Activated naive CD4-positive, alpha-beta T cell treated with anti-CD3 and anti-CD28 coated beads for 36 hours (primary cell): ENCODE results near the gene ORAI3. TPM values are rescaled to one million over a fixed set of nuclear protein-coding genes. Genes with fewer than 3 reads are reported as not detected.
A peak's percentile ranks its signal among the peaks of the same experiment; 100 is the strongest.

Experiments
- CTCF ChIA-PET: fragments of 350-600 bp; sonication (Branson Sonifier 250); formaldehyde crosslinking; loops from one replicate; lab custom pipeline; 2021; ENCODE audit warnings: antibody characterized with exemption; lab: Charles Lee
- DNase-seq: peaks from one replicate; pipeline ENCODE4 v3.0.0-alpha.2; 2020
- H3K27ac Mint-ChIP-seq: one replicate; pipeline ENCODE4 v1.8.0; 2021; ENCODE audit warnings: mild to moderate bottlenecking, mixed read lengths
- H3K27me3 Mint-ChIP-seq: one replicate; pipeline ENCODE4 v1.8.0; 2021; ENCODE audit warnings: low read depth, mixed read lengths
- H3K36me3 Mint-ChIP-seq: one replicate; pipeline ENCODE4 v1.8.0; 2021; ENCODE audit warnings: low read depth, mixed read lengths
- H3K4me1 Mint-ChIP-seq: one replicate; pipeline ENCODE4 v1.8.0; 2021; ENCODE audit warnings: low read depth, mixed read lengths
- H3K4me3 Mint-ChIP-seq: one replicate; pipeline ENCODE4 v1.8.0; 2021; ENCODE audit warnings: mild to moderate bottlenecking, moderate library complexity, mixed read lengths
- H3K9me3 Mint-ChIP-seq: one replicate; pipeline ENCODE4 v1.8.0; 2021; ENCODE audit warnings: mixed read lengths
- intact Hi-C: fragments of 100-400 bp; cut with micrococcal nuclease; formaldehyde crosslinking; loops from one replicate; pipeline ENCODE4 v1.15.1; 2023
- total RNA-seq, 2 experiments: library from RNA; stranded (reverse); gene quantifications; one replicate each; pipeline ENCODE4 v1.2.3, GENCODE V29; 2021

The ORAI3 gene
- total RNA-seq, 2 experiments from 2014 or later: 4.2 to 4.7 TPM

DNA sequence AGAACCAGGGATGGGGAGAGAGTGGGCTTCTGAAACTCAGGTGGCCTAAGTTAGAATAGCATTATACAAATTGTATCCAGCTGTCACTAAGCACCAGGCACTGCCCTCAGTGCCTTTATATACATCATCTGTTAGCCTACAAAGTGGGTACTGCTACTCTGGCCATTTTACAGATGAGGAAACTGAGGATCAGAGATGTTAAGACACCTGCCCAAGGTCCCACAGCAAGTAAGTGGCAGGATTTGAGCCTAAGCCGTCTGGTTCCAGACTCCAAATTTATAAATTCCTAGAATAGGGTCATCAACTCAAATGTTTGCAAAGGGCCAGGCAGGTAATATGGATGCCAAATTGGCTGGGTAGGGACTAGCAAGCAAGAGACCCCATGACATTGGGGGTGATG is 2.3 kb downstream of the ORAI3 start:
- intact Hi-C loops: loop anchor here (10.0 kb wide), 1 partner anchor 764 kb away; a partner anchor contains a TSS
- no peak overlapping the region for H3K4me3 Mint-ChIP-seq
- DNase-seq: no peak
- H3K36me3 Mint-ChIP-seq: peaks cover 2% of the 10 kb centered on the region
- H3K9me3 Mint-ChIP-seq: no peaks in the 10 kb centered on the region
- H3K27ac Mint-ChIP-seq: no peak overlapping the region
- H3K4me1 Mint-ChIP-seq: peaks cover 16% of the 10 kb centered on the region
- CTCF ChIA-PET: interaction anchor here (2.0 kb wide), 1 partner anchor 10 kb away, joined by 11 read pairs; no protein-coding TSS in a partner anchor
- no peaks in the 10 kb centered on the region for H3K27me3 Mint-ChIP-seq

DNA sequence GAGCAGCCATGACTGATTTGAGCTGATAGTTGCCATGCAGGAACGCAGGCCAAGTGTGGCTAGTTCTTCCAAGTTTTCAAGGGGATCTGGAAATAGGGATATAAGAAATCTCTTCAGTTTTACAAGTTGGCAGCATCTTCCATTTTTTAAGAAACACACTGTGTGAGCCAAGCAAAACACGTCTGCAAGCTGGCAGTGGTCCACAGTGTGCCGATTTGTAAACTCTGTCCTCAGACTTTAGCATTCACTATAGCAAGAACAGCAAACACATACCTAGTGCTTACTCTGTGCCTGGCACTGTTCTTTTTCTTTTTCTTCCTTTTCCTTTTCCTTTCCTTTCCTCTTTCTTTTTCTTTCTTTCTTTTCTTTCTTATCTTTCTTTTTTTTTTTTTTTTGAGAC is 2.9 kb downstream of the ORAI3 start:
- CTCF ChIA-PET: interaction anchor here (0.6 to 1.0 kb wide), 2 partner anchors 9 to 185 kb away, joined by 3 to 6 read pairs; no protein-coding TSS in a partner anchor

DNA sequence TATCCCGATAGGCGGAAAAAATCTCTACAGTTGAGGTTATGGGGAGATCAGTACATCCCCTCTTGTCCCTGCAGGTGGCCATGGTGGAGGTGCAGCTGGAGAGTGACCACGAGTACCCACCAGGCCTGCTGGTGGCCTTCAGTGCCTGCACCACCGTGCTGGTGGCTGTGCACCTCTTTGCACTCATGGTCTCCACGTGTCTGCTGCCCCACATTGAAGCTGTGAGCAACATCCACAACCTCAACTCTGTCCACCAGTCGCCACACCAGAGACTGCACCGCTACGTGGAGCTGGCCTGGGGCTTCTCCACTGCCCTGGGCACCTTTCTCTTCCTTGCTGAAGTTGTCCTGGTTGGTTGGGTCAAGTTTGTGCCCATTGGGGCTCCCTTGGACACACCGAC is 4.2 kb downstream of the ORAI3 start:
- H3K4me3 Mint-ChIP-seq: no peak overlapping the region
- CTCF ChIA-PET: interaction anchor here (0.5 to 3.9 kb wide), 10 partner anchors 10 to 491 kb away, joined by 3 to 33 read pairs (median 5); partner anchors contain the start of gene VKORC1
- no peak for DNase-seq
- intact Hi-C loops: loop anchor here (10.0 kb wide), 1 partner anchor 762 kb away; a partner anchor contains a TSS
- no peaks in the 10 kb centered on the region for H3K27me3 Mint-ChIP-seq
- no peak overlapping the region for H3K27ac Mint-ChIP-seq
- no peaks in the 10 kb centered on the region for H3K36me3 Mint-ChIP-seq
- H3K9me3 Mint-ChIP-seq: no peaks in the 10 kb centered on the region
- peaks cover 16% of the 10 kb centered on the region for H3K4me1 Mint-ChIP-seq

More for the DNA sequence above, 2.9 kb downstream of the ORAI3 start:
- H3K4me1 Mint-ChIP-seq: peaks cover 16% of the 10 kb centered on the region
- DNase-seq: no peak
- no peaks in the 10 kb centered on the region for H3K9me3 Mint-ChIP-seq
- H3K27ac Mint-ChIP-seq: no peak overlapping the region
- no peaks in the 10 kb centered on the region for H3K36me3 Mint-ChIP-seq
- no peak overlapping the region for H3K4me3 Mint-ChIP-seq
- no peaks in the 10 kb centered on the region for H3K27me3 Mint-ChIP-seq
- intact Hi-C loops: loop anchor here (10.0 kb wide), 1 partner anchor 763 kb away; a partner anchor contains a TSS

DNA sequence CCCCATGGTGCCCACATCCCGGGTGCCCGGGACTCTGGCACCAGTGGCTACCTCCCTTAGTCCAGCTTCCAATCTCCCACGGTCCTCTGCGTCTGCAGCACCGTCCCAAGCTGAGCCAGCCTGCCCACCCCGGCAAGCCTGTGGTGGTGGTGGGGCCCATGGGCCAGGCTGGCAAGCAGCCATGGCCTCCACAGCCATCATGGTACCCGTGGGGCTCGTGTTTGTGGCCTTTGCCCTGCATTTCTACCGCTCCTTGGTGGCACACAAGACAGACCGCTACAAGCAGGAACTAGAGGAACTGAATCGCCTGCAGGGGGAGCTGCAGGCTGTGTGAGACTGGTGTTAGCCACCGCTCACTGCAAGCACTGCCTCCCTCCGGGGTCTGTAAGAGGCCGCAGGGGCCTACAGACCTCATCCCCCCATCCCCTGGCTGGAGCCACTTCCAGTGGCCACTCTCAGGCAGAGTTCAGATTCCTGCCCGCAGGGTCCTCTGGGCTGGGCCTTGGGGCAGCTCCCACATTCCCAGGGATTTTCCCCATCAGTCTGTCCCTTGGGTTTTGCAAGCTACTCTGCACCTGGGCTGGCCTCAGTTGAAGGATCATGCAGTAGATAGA is 4.8 kb downstream of the ORAI3 start:
- CTCF ChIA-PET: interaction anchor here (0.5 to 3.9 kb wide), 17 partner anchors 11 to 524 kb away, joined by 3 to 33 read pairs (median 4); partner anchors contain the start of genes DCTPP1 and VKORC1
- Mint-ChIP-seq H3K36me3 (no peaks in the 10 kb centered on the region), H3K4me1 (peaks cover 19% of the 10 kb centered on the region), H3K9me3 (no peaks in the 10 kb centered on the region), H3K27ac (no peak overlapping the region), H3K4me3 (no peak overlapping the region), H3K27me3 (no peaks in the 10 kb centered on the region)
- intact Hi-C loops: loop anchor here (10.0 kb wide), 1 partner anchor 761 kb away; a partner anchor contains a TSS
- DNase-seq: peak; percentile 71

DNA sequence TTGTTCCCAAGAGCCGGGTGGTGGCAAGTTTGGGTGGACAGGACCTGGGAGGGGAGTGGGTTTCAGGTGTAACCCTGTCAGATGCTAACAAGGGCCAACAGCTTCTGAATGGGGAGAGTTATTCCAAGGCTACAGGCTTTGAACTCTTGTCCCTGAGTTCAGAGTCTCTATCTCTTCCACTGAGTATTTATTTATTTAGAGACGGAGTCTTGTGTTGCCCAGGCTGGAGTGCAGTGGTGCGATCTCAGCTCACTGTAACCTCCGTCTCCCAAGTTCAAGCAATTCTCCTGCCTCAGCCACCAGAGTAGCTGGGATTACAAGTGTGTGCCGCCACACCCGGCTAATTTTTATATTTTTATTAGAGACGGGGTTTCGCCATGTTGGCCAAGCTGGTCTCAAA is 6.1 kb downstream of the ORAI3 start:
- DNase-seq: no peak
- H3K27me3 Mint-ChIP-seq: no peaks in the 10 kb centered on the region
- H3K4me1 Mint-ChIP-seq: peaks cover 27% of the 10 kb centered on the region
- no peaks in the 10 kb centered on the region for H3K9me3 Mint-ChIP-seq
- intact Hi-C loops: loop anchor here (10.0 kb wide), 1 partner anchor 760 kb away; a partner anchor contains a TSS
- peaks cover 8% of the 10 kb centered on the region for H3K36me3 Mint-ChIP-seq
- CTCF ChIA-PET: interaction anchor here (0.6 to 3.9 kb wide), 10 partner anchors 10 to 366 kb away, joined by 3 to 33 read pairs (median 6); no protein-coding TSS in a partner anchor
- H3K4me3 Mint-ChIP-seq: no peak overlapping the region
- no peak overlapping the region for H3K27ac Mint-ChIP-seq

DNA sequence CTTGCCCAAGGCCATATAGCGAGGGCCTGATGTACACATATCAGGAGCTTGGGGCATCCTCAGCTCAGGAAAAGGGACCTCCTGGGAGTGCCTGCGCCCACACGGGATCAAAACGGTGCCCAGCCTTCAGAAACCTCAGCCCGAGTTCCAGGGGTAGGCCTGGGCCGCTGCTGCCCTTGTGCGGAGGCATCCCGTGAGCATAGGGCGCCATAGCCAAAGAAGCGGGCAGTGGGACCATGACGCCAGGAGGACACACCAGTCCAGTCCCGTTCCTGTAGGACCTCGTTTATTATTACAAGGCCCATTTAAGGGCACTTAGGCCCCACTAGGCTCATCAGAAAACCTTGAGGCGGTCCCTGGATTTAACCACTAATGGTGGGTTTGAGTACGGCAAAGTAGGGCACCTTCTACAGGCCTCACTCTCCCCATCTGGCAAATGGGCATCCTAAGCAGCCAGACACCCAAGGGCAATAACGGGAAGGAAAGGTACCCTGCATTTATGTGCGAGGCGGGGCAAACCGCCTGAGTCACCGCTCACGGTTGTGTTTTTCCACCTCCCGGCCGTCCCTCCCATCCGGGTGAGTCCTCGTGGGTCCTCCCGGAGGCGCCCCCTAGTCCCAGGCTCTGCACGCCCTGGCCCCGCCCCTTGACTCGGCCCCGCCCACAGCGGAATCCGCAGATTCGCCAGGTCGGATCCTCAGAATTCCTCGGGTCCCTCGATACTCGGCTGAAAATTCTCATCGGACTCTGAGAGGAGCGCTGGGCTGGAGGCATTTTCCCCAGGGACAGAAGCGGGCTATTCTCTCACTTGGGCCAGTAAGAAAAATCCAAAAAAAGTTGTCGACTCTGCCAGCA is 8.0 kb downstream of the ORAI3 start:
- peak overlapping the region; percentile 93 for H3K4me3 Mint-ChIP-seq
- peaks cover 20% of the 10 kb centered on the region for H3K36me3 Mint-ChIP-seq
- peaks cover 27% of the 10 kb centered on the region for H3K4me1 Mint-ChIP-seq
- H3K9me3 Mint-ChIP-seq: no peaks in the 10 kb centered on the region
- peak; percentile 94 for DNase-seq
- intact Hi-C loops: loop anchor here (1.0 to 10.0 kb wide), 9 partner anchors 35 to 920 kb away; partner anchors contain the start of genes ARMC5, FUS, STX4 and VKORC1
- CTCF ChIA-PET: interaction anchor here (0.6 to 3.9 kb wide), 2 partner anchors 15 to 17 kb away, joined by 3 to 33 read pairs; no protein-coding TSS in a partner anchor
- peak overlapping the region; percentile 99 for H3K27ac Mint-ChIP-seq
- H3K27me3 Mint-ChIP-seq: no peaks in the 10 kb centered on the region

DNA sequence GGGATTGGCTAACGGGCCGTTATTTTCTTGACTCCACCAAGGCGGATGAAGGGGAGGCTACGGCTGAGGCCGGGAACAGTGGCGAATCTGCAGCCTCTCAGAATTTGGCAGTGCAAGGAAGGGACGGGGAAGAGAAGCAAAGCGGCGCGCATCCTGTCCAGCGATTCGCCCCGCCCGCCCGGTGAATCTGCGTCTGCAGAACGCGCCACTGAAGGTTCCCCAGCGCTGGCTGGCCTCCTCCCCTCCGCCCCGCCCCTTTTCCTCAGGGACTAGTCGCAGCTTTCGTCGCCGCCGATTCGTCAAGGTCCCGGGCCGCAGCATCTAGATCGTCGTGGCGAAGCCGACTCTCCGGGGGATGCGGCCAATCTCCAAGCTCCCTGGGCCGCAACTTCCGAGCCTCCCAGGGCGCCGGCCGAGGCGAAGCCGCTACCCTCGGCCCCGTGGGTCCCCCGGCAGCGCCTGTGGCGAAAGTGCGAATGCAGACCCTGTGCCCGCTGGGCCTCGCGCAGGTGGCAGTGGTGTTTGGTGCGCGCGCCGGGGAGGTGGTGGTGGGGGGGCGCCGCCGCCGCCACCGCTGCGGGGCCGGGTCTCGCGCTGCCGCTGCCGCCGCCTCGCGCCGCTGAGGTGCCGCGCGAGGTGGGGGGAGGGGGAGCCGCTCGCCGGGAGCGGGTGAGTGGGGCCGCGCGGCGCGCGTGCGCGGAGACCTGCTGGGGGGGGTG is 8.7 kb downstream of the ORAI3 start, which contains the start of gene SETD1A:
Gene SETD1A (plus strand): TSS at position 299 of the 719 bp plus-strand sequence. CDS start 978 bp downstream, outside the sequence.
- H3K27ac Mint-ChIP-seq: peak within 1 kb of the TSS; percentile 99
- intact Hi-C loops: loop anchor here (1.0 to 10.0 kb wide), 9 partner anchors 35 to 919 kb away; partner anchors contain the start of genes ARMC5, FUS, STX4 and VKORC1
- CTCF ChIA-PET: interaction anchor here (0.6 to 1.7 kb wide), 2 partner anchors 15 to 18 kb away, joined by 3 read pairs; no protein-coding TSS in a partner anchor
- H3K4me3 Mint-ChIP-seq: peak within 1 kb of the TSS; percentile 93
- H3K27me3 Mint-ChIP-seq: no peaks in the 10 kb centered on the region
- H3K36me3 Mint-ChIP-seq: peaks cover 24% of the 10 kb centered on the region
- H3K9me3 Mint-ChIP-seq: no peaks in the 10 kb centered on the region
- peak; percentile 99 for DNase-seq
- H3K4me1 Mint-ChIP-seq: peaks cover 27% of the 10 kb centered on the region

DNA sequence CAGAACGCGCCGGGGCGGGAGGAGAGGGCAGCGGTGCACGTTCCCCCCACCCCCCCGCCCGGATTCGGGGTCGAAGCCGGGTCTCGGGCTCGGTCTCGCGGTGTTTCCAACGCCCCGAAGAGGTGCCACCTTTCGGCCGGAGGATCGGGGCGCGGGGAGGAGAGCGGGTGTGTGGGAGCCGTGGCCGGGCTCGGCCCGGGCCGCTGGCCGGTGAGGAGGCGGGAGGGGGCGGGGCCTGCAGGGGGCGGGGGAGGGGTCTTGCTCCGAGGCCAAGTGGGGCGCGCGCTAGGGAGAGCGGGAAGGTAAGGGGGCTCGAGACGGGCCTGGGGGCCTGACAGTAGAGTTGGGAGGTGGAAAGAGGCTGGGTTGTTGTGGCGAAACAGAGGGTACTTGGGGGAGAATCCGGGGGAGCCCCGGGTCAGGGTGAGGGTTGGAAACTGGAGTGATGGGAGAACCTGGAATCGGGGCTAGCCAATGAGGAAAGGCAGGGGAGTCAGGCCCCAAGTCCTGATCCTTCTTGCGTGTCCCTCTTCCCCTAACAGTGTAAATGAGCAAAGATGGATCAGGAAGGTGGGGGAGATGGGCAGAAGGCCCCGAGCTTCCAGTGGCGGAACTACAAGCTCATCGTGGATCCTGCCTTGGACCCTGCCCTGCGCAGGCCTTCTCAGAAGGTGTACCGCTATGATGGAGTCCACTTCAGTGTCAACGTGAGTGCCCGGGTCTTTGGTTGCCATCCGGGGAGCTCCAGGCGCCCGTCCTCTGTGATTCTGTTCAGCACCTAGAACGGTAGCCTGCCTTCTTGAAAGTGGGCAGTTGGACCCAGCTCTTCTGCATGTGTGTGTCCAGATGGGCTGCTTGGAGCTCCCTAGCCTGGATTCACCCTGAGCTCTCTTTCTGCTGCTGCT is 9.6 kb downstream of the ORAI3 start:
- H3K27me3 Mint-ChIP-seq: no peaks in the 10 kb centered on the region
- H3K4me3 Mint-ChIP-seq: peak overlapping the region; percentile 87
- H3K9me3 Mint-ChIP-seq: no peaks in the 10 kb centered on the region
- intact Hi-C loops: loop anchor here (10.0 kb wide), 1 partner anchor 756 kb away; a partner anchor contains a TSS
- peaks cover 31% of the 10 kb centered on the region for H3K4me1 Mint-ChIP-seq
- CTCF ChIA-PET: interaction anchor here (0.7 to 1.7 kb wide), 2 partner anchors 16 to 171 kb away, joined by 3 read pairs; no protein-coding TSS in a partner anchor
- peak overlapping the region; percentile 71 for H3K27ac Mint-ChIP-seq
- H3K36me3 Mint-ChIP-seq: peaks cover 30% of the 10 kb centered on the region
- DNase-seq: no peak

DNA sequence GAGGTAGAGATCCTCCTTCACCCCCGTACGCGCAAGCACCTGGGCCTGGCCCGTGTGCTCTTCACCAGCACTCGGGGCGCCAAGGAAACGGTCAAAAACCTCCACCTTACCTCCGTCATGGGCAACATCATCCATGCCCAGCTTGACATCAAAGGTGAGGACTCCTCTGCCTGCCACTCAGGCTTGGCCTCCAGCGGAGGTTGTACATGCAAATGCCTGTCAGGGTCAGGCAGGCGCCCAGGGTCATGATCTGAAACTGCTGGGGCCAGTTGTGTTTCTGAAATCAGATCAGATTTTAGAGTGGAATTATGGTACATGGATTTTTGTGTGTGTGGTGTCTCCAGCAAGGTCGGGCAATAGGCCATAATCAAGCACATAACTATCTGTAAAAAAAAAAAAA is 12.5 kb downstream of the ORAI3 start:
- H3K4me1 Mint-ChIP-seq: peaks cover 31% of the 10 kb centered on the region
- CTCF ChIA-PET: interaction anchor here (1.1 kb wide), 1 partner anchor 8 kb away, joined by 3 read pairs; no protein-coding TSS in a partner anchor
- peaks cover 47% of the 10 kb centered on the region for H3K36me3 Mint-ChIP-seq
- no peak for DNase-seq
- no peaks in the 10 kb centered on the region for H3K9me3 Mint-ChIP-seq
- intact Hi-C loops: no loop called here
- H3K27me3 Mint-ChIP-seq: no peaks in the 10 kb centered on the region
- H3K4me3 Mint-ChIP-seq: no peak overlapping the region
- no peak overlapping the region for H3K27ac Mint-ChIP-seq

DNA sequence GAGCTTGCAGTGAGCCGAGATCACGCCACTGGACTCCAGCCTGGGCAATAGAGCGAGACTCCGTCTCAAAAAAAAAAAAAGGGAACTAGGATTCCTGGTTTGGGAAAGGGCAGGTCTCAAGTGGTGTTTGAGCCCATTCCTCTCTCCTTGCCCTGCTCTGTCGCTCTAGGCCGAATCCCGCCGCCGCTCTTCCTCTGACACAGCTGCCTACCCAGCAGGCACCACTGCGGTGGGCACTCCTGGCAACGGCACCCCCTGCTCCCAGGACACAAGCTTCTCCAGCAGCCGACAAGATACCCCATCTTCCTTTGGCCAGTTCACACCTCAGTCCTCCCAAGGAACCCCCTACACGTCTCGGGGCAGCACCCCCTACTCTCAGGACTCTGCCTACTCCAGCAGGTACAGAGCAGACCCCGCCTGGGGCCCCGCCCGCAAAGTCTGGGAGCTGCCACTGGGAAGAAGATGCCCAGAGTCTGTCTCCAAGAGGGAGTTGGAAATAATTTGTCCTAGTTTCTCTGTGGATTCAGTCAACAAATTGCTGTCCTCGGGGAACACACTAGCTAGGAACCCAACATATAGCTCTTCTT is 15.2 kb downstream of the ORAI3 start:
- Mint-ChIP-seq H3K9me3 (no peaks in the 10 kb centered on the region), H3K4me1 (peaks cover 23% of the 10 kb centered on the region), H3K36me3 (peaks cover 61% of the 10 kb centered on the region), H3K27ac (no peak overlapping the region), H3K27me3 (no peaks in the 10 kb centered on the region), H3K4me3 (no peak overlapping the region)
- intact Hi-C loops: no loop called here
- no peak for DNase-seq
- CTCF ChIA-PET: interaction anchor here (1.0 to 1.4 kb wide), 2 partner anchors 10 to 480 kb away, joined by 3 to 4 read pairs; no protein-coding TSS in a partner anchor
